GM19468 (cell line): Measurements from ENCODE around the gene LOXL4.
"Not testable (repeated sequence)": the region's sequence is repeated elsewhere in the genome, so short reads cannot be mapped to it uniquely, and the experiment has no call there.

Experiments used
- ATAC-seq: cut with Tn5 transposase; IDR thresholded peaks from one replicate; pipeline ENCODE4 v1.9.1; 2021; ENCODE audit warnings: mild to moderate bottlenecking, moderate library complexity, moderate number of reproducible peaks; ENCODE audit not compliant: unreplicated experiment; ENCODE audit errors: extremely low read depth

LOXL4 gene

DNA sequence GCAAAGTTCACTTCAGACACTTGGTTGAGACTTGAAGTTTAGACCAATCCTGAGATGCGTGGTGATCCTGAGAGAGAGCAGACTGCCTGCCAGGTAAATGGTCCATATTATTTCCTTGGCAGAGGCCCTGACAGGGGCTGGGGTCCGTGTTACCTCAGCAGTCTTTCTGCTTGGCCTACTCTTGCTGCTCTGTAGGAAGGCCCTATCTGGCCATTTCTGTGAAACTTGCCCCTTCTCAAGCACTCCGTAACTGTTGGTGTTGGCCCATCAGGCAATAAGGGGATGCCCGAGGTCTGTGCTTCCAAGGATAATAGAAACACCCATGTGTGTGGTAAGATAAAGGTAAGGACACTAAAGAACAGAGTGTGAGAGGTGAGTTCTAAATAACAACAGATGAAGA is 20.0 kb downstream of the LOXL4 start:
- no peak for ATAC-seq

DNA sequence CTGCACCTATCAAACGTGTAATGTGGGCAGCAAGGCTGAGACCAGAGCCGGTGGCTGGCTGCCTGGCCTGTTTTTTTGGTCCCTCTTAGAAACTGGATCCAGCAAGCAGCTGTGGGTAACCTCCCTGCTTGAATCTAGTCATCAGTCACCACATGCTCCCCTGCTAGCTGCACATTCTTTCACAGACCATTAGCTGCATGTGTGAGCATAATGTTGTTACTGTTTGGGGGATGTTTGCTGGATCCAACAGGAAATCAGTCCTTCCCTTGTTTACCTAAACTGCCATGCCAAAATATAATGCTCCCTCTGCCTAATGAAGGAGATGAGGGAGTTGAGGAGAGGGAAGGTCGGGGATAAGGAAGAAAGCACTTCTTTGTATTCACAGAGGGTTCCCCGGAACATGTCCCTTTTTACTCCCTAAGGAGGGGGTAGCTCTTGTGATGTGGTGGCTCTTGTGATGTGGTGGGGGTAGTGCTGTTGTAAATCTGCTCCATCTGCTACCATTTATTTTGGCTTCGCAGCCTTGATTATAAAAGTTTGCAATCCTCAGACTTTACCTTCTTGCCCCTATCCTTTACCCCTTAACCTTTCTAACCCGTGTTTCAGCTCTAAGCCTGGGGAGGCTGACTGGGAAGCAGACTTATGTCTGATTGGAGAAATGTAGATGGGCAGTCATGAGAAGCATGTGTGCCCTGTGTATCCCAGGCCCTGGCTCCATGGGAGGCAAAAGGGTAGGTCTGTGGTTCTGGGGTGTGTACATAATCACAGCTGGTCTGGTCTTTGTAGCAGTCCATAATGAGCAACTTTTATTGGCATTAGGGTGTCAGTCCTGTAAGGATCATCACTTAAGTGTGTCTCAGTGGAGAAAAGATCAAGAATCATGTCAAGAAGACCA is 20.8 kb downstream of the LOXL4 start:
- ATAC-seq: no peak

DNA sequence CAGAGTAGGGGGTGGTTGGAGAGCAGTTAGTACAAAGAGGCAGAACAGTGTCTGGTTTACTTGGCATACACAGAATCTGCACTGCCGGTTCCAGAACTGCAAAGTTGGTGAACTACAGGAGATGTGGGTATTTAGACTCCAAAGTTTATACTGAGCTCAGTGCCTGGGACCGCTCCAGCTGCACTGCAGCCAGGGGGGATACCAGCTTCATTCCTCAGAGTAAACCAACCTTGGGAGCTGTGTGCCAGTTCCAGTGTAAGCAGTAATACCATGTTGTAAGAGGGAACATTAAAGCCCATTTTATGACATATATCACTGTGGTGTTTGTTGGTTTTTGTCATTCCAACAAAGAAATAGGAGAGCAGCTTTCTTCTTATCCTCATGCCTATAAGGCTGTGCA is 23.4 kb downstream of the LOXL4 start:
- ATAC-seq: no peak

DNA sequence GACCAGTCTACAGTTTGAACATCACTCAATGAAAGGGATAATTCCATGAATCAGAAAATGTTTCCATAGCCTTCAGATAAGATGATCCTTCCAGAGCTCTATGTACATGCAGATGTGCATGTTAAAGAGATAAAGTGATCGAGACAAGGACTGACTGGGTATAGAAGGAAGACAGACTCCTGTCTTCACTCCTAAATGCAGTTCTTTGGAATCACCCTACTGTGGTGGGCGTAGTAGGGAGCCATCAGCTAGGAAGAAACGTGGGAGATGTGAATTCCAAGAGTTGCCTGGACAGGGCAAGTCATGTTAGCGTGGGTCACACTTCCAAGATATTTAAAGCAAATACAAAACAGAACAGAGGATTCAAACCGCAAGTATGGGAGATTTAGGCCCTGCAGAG is 23.9 kb downstream of the LOXL4 start:
- ATAC-seq: no peak

DNA sequence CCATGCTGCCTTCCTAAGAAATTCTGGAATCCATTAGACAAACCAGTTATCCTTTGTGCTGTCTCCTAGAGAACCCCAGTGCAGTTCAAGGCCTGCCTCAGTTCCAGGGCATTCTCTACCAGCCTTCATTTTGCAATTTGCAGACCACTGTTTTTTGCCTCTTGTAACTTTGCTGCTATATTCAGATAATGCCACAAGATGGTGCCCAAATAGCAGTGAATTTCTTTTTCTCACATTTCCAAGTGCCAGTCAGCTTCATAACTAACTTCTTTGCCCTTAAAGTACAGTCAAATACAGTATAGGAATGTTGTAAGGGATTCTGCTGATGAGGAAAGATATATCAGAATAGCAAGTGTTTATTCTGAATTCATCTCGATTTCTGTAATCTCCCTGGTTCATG is 25.2 kb downstream of the LOXL4 start:
- ATAC-seq: no peak

DNA sequence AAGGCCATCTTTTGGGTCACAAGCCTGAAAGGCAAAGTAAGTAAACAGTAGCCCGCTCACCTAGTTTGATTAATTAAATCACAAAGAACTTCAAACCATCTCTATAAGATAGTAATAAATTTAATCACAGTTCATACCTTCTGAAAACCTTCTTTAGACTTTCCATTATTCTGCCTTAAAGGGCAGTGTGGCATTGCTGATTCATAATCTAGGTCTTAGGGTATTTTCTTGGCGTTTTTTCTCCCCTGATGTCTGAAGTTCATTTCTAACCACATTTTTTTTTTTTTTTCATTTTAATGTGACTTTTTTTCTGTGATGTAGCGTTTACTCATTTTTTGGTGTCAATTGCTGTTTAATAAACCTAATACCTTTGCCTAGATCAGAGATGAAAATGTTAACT is 27.5 kb downstream of the LOXL4 start:
- no peak for ATAC-seq

DNA sequence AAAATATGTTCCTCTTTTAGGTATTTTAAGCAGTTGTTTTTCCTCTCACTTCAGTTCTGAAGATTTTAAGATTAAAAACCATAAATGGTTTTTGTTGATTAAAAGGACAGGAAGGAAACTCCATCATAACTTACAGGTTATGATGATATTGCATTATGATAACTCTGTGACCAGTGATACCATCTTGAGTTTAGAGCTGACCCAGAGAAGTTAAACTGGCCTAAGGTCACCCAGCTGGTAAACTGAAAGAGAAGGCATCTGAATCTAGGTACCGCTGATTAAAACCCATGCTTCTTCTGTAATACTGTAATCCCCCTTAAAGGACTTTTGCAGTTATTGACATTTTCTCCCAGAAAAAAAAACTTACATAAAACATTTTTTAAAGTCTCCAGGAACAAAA is 29.6 kb downstream of the LOXL4 start:
- no peak for ATAC-seq

DNA sequence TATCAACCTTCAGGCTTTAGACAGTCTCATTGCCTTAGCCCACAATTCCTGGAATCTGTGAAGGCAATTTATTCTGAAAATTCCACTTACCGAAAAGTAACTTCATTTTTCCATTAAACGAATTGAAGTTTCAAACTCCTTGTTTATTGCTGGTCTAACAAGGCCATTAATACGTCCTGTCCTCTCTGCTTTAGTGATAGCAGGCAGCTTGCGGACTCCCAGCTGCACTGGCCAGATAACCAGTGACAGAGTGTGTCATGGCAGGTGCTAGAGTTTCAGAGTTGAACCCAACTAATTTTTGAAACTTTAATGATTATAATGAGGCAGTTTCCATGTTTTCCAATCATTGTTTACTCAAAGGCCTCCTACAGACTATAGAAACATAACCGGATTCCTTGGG is 31.1 kb downstream of the LOXL4 start:
- ATAC-seq: no peak

DNA sequence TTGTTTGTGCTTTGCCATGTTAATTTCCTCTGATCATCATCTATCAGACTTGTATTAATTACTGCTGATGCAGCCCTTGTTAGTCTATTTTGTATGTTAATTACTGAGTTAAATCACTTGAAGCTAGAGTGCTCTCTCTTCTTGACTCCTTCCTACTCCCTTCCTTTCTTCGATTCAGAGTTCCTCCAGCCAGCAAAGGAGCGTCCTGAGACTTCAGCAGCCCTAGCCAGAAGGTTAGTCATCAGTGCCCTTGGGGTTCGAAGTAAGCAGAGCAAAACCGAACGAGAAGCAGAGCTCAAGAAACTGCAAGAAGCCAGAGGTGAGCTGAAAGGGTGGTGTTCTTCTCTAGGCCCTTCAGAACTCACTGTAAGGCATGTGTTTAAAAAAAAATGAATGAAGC is 32.1 kb downstream of the LOXL4 start:
- no peak for ATAC-seq

DNA sequence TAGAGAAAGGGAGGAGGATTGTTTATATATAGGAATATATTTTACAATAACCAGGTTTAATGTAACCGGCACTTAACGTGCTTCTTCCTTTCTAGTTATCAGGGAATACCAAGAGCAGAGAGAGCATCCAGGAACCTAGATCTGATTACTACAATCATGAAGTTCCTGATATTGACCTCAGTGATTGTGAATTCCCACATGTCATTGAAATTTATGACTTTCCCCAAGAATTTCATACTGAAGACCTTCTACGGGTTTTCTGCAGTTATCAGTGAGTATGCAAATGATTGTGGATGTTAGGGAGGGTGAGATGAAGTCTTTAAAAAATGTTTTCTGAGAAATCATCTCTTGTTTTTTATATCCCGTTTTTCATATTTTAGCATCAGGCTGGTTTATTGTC is 36.6 kb downstream of the LOXL4 start:
- no peak for ATAC-seq

DNA sequence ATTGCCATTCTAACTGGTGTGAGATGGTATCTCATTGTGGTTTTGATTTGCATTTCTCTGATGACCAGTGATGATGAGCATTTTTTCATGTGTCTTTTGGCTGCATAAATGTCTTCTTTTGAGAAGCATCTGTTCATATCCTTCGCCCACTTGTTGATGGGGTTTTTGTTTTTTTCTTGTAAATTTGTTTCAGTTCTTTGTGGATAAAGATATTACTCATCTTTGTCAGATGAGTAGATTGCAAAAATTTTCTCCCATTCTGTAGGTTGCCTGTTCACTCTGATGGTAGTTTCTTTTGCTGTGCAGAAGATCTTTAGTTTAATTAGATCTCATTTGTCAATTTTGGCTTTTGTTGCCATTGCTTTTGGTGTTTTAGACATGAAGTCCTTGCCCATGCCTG is 39.7 kb downstream of the LOXL4 start:
- ATAC-seq: not testable (repeated sequence)

DNA sequence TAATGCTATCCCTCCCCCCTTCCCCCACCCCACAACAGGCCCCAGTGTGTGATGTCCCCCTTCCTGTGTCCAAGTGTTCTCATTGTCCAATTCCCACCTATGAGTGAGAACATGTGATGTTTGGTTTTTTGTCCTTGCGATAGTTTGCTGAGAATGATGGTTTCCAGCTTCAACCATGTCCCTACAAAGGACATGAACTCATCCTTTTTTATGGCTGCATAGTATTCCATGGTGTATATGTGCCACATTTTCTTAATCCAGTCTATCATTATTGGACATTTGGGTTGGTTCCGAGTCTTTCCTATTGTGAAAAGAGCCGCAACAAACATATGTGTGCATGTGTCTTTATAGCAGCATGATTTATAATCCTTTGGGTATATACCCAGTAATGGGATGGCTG is 40.3 kb downstream of the LOXL4 start:
- ATAC-seq: not testable (repeated sequence)

DNA sequence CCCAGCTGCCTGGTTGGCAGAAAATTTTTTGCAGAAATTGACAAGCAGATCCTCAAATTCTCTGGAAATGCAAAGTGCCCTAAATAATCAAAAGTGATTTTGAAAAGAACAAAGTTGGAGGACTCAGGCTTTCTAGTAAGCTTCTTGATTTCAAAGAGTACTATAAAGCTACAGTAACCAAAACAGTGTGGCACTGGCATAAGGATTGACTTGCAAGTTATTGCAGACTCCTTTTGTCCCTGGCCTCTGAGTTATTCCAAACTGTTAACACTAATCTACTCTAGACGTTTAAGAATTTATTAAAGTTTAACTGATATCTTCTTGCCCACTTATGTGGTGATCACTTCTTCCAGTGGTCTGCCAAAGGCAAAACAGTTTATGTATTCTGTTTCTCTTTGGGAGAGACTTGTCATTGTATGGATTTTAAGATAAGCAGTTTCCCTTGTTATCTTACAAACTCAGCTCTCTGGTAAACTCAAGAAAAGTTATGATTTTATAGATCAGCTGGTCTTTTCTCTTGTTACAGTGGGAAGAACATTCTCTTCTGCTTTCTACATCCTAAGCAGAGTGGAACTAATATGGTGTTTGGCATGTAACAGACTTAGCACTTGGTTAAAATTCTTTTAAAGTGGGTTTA is 41.4 kb downstream of the LOXL4 start:
- ATAC-seq: no peak

DNA sequence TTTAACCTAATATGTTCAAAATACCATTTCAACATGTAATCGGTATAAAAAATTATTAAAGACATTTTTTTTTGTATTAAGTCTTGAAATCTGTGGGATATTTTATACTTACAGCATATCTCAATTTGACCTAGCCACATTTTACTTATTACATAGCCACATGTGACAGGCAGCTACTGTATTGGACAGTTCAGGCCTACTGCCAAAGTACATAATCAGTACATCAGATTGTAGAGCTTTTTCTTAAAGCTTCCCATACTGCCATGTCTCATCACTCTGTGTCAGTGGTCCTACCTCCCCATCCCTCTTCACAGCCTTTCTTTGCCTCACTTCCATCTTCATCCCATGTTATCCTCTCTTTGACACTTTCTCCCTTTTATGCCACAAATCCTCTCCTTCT is 43.0 kb downstream of the LOXL4 start:
- no peak for ATAC-seq

DNA sequence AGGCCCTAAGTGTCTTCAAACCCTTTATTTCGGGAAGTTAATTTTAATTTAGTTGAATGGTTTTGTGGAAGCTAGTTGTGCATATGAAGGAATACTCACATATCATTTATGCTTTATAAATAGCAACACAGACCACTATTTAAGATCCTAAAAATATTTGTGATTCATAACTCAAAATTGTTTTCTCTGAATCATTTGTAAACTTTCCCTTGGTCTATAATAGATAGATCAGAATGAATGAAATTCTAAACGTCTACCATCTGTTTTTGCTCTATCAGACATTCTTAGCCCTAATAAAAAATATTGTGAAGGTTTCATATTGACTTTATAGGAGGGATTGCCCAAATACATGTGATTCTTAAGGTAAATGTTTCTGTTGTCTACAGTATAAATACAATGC is 43.5 kb downstream of the LOXL4 start:
- no peak for ATAC-seq

DNA sequence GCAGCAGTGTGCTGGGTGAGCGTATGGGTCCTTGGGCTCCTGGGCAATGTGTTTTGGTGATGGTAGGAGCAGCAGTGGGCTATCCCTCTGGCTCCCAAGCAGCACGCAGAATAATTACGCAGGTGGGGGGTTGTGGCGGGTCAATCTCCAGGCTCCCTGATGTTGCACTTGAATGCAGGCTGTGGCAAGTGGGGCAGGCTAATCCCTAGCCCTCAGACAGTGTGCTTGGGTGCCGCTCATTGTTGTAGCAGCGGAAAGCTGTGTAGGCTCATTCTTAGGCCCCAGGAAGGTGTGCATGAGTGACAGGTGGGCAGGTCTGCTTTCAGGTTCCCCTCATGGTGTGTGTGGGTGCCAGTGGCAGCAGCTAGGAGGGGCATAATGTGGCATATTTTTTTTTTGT is 44.1 kb downstream of the LOXL4 start:
- ATAC-seq: no peak

DNA sequence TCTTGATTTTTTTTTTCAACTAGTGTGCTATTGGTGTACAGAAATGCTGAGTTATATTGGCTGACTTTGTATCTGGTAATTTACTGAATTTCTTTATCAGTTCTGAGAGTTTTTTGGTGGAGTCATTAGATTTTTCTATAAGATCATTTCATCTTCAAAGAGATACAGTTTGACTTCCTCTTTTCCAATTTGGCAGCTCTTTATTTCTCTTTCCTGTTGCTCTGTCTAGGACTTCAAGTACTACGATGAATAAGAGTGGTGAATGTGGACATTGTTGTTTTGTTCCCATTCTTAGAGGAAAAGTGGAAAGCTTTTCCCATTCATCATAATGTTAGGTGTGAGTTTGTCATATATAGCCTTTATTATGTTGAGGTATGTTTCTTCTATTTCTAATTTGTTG is 50.2 kb downstream of the LOXL4 start:
- no peak for ATAC-seq

DNA sequence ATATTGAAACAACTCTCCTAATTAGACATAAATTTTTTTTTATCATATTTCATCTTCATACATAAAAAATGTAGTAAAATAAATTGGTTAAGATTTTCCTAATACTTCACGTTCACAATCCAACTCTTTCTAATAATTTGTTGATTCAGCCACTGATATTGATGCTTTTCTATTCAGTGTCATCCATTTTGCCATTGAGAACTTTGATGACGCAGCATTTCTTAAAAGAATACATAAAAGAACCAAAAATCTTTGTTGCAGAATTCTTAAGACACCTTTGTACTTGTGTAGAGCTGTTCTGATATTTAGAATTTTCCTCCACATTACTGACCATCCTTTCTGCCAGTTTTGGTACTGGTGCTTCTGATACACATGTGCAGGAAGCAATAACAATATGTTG is 52.6 kb downstream of the LOXL4 start:
- no peak for ATAC-seq

DNA sequence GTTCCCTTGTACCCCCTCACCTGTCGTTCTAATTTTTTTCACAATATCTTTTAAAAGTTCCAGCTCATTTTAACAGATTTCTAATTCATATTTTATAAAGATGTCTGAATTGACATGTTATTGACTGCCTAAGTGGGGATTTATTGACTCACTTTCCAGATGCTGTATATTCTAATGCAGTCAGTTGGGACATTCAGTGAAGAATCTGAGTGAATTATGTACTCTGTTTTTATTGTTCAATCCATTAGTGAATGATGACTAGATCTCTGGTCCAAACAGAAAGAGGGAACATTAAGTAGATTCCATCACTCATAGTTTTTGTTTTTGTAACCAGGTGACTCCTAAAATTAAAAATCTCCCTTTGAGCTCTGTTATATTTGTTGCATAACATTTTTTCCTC is 54.3 kb downstream of the LOXL4 start:
- ATAC-seq: no peak

DNA sequence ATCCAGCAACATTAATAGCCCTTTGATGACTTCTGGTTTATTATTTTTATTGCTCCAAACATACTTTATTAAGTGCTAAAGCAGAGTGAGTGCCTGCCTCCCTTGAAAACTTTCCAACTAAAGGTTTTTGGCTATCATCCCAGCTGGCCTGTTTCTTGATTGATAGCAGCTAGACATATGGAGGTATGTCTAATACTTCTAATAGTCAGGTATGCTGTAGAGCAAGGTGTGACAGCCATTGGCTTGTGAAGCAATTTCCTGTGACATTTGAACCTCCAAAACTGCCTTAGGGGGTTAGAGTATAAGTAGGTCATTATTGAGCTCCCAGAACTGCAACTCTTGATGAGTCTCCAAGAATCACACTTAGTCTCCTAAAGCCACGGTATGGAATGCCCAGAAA is 55.8 kb downstream of the LOXL4 start:
- ATAC-seq: no peak

DNA sequence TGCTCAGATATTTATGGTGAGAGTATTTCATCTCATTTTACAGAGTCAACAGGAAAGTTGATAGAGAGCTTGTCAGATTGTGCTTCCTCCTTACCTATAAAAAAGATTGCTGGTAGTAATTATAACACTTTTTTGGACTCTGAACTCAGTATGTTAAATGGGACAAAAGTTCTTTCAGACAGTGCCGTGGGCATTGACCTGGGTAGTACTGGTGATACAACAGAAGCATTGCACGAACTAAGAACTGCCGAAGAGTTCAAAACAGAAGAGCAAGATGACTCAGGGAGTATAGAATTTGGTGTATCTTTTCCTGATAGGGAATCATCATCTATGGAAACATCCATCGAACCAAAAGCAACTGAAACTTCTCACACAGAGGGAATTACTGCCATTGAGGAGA is 58.6 kb downstream of the LOXL4 start:
- no peak for ATAC-seq

DNA sequence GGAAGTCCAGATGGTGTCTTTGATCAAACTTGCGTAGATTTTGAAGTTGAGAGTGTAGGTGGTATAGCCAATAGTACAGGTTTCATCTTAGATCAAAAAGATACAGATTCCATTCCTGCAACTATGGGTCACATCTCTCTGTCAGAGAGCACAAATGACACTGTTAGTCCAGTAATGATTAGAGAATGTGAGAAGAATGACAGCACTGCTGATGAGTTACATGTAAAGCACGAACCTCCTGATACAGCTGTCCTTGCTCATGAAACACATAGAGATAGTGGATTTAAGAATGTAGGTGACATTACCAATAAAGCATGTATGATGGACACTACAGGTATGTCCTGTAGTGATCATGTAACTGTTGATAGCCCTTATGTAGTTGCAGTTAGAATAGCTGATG is 59.1 kb downstream of the LOXL4 start:
- no peak for ATAC-seq
